GM23248 (cell line): ENCODE data around the gene DENND1A. TPM values are rescaled to one million over a fixed set of nuclear protein-coding genes. Genes with fewer than 3 reads are reported as not detected.

Source experiments
- DNase-seq: peaks from one replicate; pipeline ENCODE4 v3.0.0-alpha.2; 2015
- H2AFZ ChIP-seq: fragments of 200-600 bp; sonication (generic); 2 replicates; pipeline ENCODE4 v1.6.1; 2016; ENCODE audit warnings: antibody characterized with exemption
- H3F3A ChIP-seq: fragments of 200-600 bp; sonication (generic); 2 replicates; pipeline ENCODE4 v1.6.1; 2016; ENCODE audit warnings: mild to moderate bottlenecking, antibody characterized with exemption, mixed run types; ENCODE audit not compliant: insufficient read depth
- H3K27ac ChIP-seq: fragments of 200-600 bp; sonication (generic); 2 replicates; pipeline ENCODE4 v1.5.1; 2016; ENCODE audit warnings: mild to moderate bottlenecking
- H3K27me3 ChIP-seq: fragments of 200-600 bp; sonication (generic); replicated peaks from 2 replicates; pipeline ENCODE4 v1.6.1; 2016; ENCODE audit warnings: mild to moderate bottlenecking; ENCODE audit not compliant: insufficient read depth
- H3K36me3 ChIP-seq: fragments of 200-600 bp; sonication (generic); 2 replicates; pipeline ENCODE4 v1.6.1; 2016; ENCODE audit warnings: low read depth, mild to moderate bottlenecking
- H3K4me1 ChIP-seq: fragments of 200-600 bp; sonication (generic); 2 replicates; pipeline ENCODE4 v1.6.1; 2016; ENCODE audit warnings: mild to moderate bottlenecking; ENCODE audit not compliant: insufficient read depth
- H3K4me2 ChIP-seq: fragments of 200-600 bp; sonication (generic); one replicate; pipeline ENCODE4 v1.6.1; 2016; ENCODE audit warnings: mild to moderate bottlenecking; ENCODE audit not compliant: unreplicated experiment
- H3K4me3 ChIP-seq: fragments of 200-600 bp; sonication (generic); 2 replicates; pipeline ENCODE4 v1.5.1; 2016; ENCODE audit warnings: mild to moderate bottlenecking
- H3K79me2 ChIP-seq: fragments of 200-600 bp; sonication (generic); 2 replicates; pipeline ENCODE4 v1.6.1; 2016; ENCODE audit warnings: mild to moderate bottlenecking; ENCODE audit not compliant: insufficient read depth
- H3K9ac ChIP-seq: fragments of 200-600 bp; sonication (generic); 2 replicates; pipeline ENCODE4 v1.6.1; 2016; ENCODE audit warnings: mild to moderate bottlenecking
- H3K9me2 ChIP-seq: fragments of 200-600 bp; sonication (generic); 2 replicates; pipeline ENCODE4 v1.6.1; 2016; ENCODE audit warnings: mixed run types, mild to moderate bottlenecking, moderate library complexity; ENCODE audit not compliant: insufficient read depth
- H3K9me3 ChIP-seq: fragments of 200-600 bp; sonication (generic); one replicate; pipeline ENCODE4 v1.6.1; 2017; ENCODE audit warnings: low read depth
- H4K20me1 ChIP-seq: fragments of 200-600 bp; sonication (generic); 2 replicates; pipeline ENCODE4 v1.6.0; 2016; ENCODE audit not compliant: insufficient read depth
- EZH2 ChIP-seq: fragments of 200-600 bp; sonication (generic); IDR thresholded peaks from 2 replicates; pipeline ENCODE4 v1.6.1; 2018; ENCODE audit warnings: antibody characterized with exemption, mild to moderate bottlenecking; ENCODE audit not compliant: insufficient read depth, poor library complexity, severe bottlenecking
- EZH2phosphoT487 ChIP-seq: fragments of 200-600 bp; sonication (generic); IDR thresholded peaks from 2 replicates; pipeline ENCODE4 v1.6.1; 2018; ENCODE audit warnings: antibody characterized with exemption, moderate library complexity, mild to moderate bottlenecking, low read depth; ENCODE audit not compliant: insufficient read depth
- WGBS, 2 experiments: methylation state at CpG; one replicate each; pipeline ENCODE4 v1.1.6; 2015 to 2017; ENCODE audit warnings: low lambda C conversion rate in 2 of 2, low coverage in 1 of 2; ENCODE audit errors: missing lambda C conversion rate in 2 of 2; 5-methylcytosine and 5-hydroxymethylcytosine counted together
- in situ Hi-C: fragments of 300-500 bp; cut with MboI; formaldehyde crosslinking; loops from 2 replicates; pipeline ENCODE4 v1.15.0; 2020
- polyA plus RNA-seq: library from polyadenylated mRNA; unstranded; fragments of >200 nt; fragmentation: Nextera tagmentation; extraction: Ambion mirVana; gene quantifications from 2 replicates; pipeline ENCODE4 v1.2.1, GENCODE V29; 2016
- total RNA-seq: library from RNA; depleted of rRNA; stranded (reverse); fragments of >200 nt; shearing (Covaris generic); gene quantifications from 2 replicates; pipeline ENCODE4 v1.2.3, GENCODE V29; 2014

Gene DENND1A
- total and polyA plus RNA-seq, 2 experiments from 2014 or later = 13.2 to 16.4 TPM

DNA sequence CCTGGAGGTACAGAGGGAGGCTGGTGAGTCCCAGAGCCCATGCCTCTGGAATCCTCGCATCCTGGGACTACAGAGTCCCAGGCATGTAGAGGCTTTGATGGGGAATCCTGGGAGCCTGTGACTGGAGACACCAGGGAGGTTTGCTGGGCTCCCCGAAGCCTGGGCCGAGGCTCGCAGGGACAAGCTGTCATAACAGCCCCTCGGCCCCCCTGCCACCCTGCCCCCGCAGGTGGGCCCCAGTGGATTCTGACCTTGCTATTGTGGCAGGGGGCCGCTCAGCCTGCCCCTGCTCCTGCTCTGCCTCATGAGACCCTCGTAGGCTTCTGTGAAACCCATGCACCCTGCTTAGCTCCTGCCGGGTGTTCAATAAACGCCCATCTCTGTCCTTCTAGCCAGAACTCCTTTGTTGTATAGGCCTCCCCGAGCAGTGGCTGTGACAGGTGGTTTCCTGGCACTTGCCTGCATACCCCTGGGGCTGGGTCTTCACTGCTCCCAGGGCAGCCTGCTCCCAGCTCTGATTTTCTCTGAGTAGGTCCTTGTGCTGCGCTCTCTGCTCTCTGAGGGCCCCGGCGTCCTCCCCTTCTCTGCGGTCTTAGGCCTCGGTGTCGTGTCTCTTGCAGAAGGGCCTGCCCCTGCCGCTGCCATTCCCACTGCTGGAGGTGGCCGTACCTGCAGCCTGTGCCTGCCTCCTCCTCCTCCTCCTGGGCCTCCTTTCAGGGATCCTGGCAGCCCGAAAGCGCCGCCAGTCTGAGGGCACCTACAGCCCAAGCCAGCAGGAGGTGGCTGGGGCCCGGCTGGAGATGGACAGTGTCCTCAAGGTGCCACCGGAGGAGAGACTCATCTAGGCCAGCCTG lies 553.5 kb downstream of the DENND1A start:
- DNase-seq = no peak
- Histone ChIP-seq H3K4me3 (no peak overlapping the region), H3K27me3 (peaks cover 24% of the 10 kb centered on the region), H3F3A (no peaks in the 10 kb centered on the region), H3K27ac (no peak overlapping the region), H3K9ac (no peak overlapping the region), H3K36me3 (no peaks in the 10 kb centered on the region), H3K4me2 (no peak overlapping the region), H3K9me2 (no peaks in the 10 kb centered on the region), H3K4me1 (no peaks in the 10 kb centered on the region), H3K79me2 (no peaks in the 10 kb centered on the region), H3K9me3 (no peaks in the 10 kb centered on the region), H2AFZ (no peak overlapping the region), H4K20me1 (no peaks in the 10 kb centered on the region)
- 79 to 80% methylated on average over 21 to 23 of the region's 24 CpGs for WGBS, 2 experiments
- in situ Hi-C loops = no loop called here
- TF ChIP-seq EZH2phosphoT487 (no peak), EZH2 (no peak)

DNA sequence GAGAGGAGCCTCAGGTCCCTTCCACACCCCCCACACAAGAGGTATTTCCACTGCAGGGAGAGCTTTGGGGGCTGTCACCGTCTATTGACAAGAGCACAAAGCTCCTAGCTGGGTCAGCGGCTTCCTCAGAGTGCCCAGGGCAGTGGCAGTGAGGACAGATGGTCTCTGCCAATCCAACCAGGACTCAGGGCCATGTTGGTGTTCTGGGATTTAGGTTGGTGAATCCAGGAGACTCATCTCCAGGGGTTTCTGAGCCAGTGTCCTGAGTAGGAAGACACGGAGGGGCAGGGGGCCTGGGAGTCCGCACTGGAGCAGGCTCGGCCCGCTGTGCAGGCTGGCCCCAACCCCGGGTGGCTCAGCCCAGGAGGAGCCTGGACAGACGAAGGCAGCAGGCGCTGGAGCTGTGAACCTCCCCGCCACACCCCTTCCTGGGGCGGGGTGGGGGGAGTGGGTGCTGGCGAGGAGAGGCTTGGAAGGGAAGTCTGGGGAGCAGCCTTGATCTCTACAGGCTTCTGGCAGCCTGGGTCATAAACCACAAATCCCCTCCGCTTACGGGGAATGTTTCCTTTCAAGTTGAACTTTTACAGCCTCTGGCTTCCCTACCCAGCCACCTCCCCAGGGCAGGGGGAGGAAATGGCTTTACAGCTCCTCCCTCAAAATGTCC lies 554.3 kb downstream of the DENND1A start:
- Histone ChIP-seq H3K4me1 (no peaks in the 10 kb centered on the region), H3K4me3 (no peak overlapping the region), H4K20me1 (no peaks in the 10 kb centered on the region), H3F3A (no peaks in the 10 kb centered on the region), H3K27me3 (peaks cover 24% of the 10 kb centered on the region), H3K79me2 (no peaks in the 10 kb centered on the region), H3K27ac (no peak overlapping the region), H3K36me3 (no peaks in the 10 kb centered on the region), H3K9me2 (no peaks in the 10 kb centered on the region), H3K9ac (no peak overlapping the region), H3K4me2 (no peak overlapping the region), H3K9me3 (no peaks in the 10 kb centered on the region), H2AFZ (no peak overlapping the region)
- DNase-seq = peak; percentile 24
- in situ Hi-C loops = no loop called here
- TF ChIP-seq EZH2phosphoT487 (no peak), EZH2 (no peak)
- WGBS, 2 experiments = 15 to 19% methylated on average over 14 of the region's 14 CpGs

DNA sequence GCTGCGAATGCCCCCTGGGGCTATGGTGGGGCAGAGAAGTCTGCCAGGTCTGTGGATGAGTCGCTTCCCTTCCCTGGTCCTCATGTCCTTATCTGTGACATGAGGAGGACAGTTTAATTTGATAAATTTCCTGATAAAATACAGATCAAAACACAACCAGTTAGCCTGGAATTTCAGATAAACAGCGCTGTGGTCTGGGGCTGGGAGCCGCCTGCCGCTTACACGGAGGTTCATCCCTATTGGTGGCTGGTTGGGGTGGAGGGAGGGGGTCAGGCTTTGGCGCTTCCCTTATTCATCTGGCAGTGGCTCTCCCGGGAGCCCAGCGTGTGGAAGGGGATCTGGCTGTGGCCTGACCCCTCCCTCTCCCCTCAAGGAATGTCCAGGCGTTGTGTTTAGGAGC lies 556.0 kb downstream of the DENND1A start:
- no peaks in the 10 kb centered on the region for H4K20me1 ChIP-seq
- no peaks in the 10 kb centered on the region for H3K4me1 ChIP-seq
- WGBS, 2 experiments = 43 to 52% methylated on average over 9 to 10 of the region's 10 CpGs
- H3K4me2 ChIP-seq = no peak overlapping the region
- no peak overlapping the region for H2AFZ ChIP-seq
- no peaks in the 10 kb centered on the region for H3K9me2 ChIP-seq
- no peak overlapping the region for H3K9ac ChIP-seq
- DNase-seq = no peak
- H3K27me3 ChIP-seq = peaks cover 24% of the 10 kb centered on the region
- H3K36me3 ChIP-seq = no peaks in the 10 kb centered on the region
- no peak overlapping the region for H3K4me3 ChIP-seq
- no peak overlapping the region for H3K27ac ChIP-seq
- TF ChIP-seq EZH2phosphoT487 (no peak), EZH2 (peak; percentile 50)
- in situ Hi-C loops = no loop called here
- H3F3A ChIP-seq = no peaks in the 10 kb centered on the region
- H3K79me2 ChIP-seq = no peaks in the 10 kb centered on the region
- no peaks in the 10 kb centered on the region for H3K9me3 ChIP-seq

DNA sequence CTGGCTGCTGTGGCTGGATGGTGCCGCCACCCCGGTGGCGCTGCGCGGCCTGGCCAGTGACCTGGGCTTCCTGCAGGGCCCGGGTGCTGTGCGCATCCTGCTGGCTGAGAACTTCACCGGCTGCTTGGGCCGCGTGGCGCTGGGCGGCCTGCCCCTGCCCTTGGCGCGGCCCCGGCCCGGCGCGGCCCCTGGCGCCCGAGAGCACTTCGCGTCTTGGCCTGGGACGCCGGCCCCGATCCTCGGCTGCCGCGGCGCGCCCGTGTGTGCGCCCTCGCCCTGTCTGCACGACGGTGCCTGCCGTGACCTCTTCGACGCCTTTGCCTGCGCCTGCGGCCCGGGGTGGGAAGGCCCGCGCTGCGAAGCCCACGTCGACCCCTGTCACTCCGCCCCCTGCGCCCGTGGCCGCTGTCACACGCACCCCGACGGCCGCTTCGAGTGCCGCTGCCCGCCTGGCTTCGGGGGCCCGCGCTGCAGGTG lies 556.4 kb downstream of the DENND1A start:
- no peak overlapping the region for H3K4me3 ChIP-seq
- no peaks in the 10 kb centered on the region for H3K4me1 ChIP-seq
- peaks cover 24% of the 10 kb centered on the region for H3K27me3 ChIP-seq
- H3K4me2 ChIP-seq = no peak overlapping the region
- 11 to 14% methylated on average over 38 to 58 of the region's 60 CpGs for WGBS, 2 experiments
- H3K36me3 ChIP-seq = no peaks in the 10 kb centered on the region
- H3K9me3 ChIP-seq = no peaks in the 10 kb centered on the region
- no peak for DNase-seq
- H3K9ac ChIP-seq = no peak overlapping the region
- in situ Hi-C loops = no loop called here
- H3K9me2 ChIP-seq = no peaks in the 10 kb centered on the region
- H3K27ac ChIP-seq = no peak overlapping the region
- H3F3A ChIP-seq = no peaks in the 10 kb centered on the region
- H2AFZ ChIP-seq = no peak overlapping the region
- no peaks in the 10 kb centered on the region for H3K79me2 ChIP-seq
- no peak for TF ChIP-seq EZH2
- TF ChIP-seq EZH2phosphoT487 = no peak
- H4K20me1 ChIP-seq = no peaks in the 10 kb centered on the region
